Measurements from ENCODE around the gene MRPL55.

The MRPL55 gene

DNA sequence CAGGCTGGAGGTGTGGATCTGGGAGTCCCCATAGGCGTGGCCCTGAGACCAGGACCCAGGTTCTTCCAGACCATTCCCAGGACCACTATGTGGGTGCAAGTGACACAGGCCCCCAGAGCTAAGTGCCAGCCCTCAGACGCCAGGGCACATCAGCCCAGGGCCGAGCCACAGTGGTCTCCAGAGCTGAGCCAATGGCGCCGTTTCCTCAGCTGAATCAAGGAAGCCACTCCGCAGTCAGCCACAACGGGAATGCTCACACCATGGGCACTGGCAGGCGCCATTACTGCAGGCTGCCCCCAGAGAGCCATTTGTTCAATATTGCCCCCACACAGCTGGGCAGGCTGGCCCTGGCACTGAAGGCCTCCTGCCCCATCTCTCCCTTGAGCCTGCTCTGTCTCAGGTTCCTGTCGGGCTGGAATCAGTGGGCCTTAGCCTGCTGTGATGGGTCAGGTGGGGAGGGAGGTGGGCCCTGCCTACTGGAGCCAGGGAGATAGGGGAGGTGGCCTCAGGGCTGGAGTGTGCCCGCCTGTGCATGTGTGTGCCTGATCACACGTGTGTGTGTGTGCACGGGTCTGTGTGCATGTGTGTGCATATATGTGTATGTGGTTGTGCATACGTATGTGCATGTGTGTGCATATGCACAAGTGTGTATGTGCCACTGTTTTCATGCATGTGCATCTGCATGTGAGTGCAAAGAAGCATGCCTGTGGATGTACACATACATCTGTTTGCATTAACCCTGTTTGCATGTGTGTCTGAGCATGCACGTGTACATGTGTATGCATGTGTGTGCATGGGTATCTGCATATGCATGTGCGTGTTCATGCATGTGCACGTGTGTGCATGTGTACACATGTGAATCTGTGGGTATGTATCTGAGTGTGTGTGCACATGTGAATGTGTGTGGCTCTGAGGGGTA is 46.8 kb upstream of the MRPL55 start:
- TF ChIP-seq EP300 (IDR thresholded peaks at IDR 0.05; ENCODE audit: borderline replicate concordance) (no peak), FOXM1 (IDR thresholded peaks at IDR 0.05; ENCODE audit: borderline replicate concordance, low read depth) (no peak), CEBPB (IDR thresholded peaks at IDR 0.05) (no peak), CREB1 (IDR thresholded peaks at IDR 0.05; ENCODE audit: low read depth) (no peak), TAF1 (IDR thresholded peaks at IDR 0.05; ENCODE audit: low read depth) (no peak), MAX (IDR thresholded peaks at IDR 0.05) (no peak), YY1 (IDR thresholded peaks at IDR 0.05; ENCODE audit: low read depth) (no peak), TCF12 (IDR thresholded peaks at IDR 0.05; ENCODE audit: low read depth) (no peak), EGR1 (IDR thresholded peaks at IDR 0.05) (no peak), REST (IDR thresholded peaks at IDR 0.05; ENCODE audit: low read depth) (no peak), USF1 (IDR thresholded peaks at IDR 0.05) (no peak), NFIC (IDR thresholded peaks at IDR 0.05) (no peak; the same call in 1 of the 2 replicates), TEAD4 (IDR thresholded peaks at IDR 0.05) (no peak), ZBTB7A (IDR thresholded peaks at IDR 0.05; ENCODE audit: low read depth) (no peak; the same call in 1 of the 2 replicates), RAD21 (IDR thresholded peaks at IDR 0.05; ENCODE audit: low read depth) (no peak)

DNA sequence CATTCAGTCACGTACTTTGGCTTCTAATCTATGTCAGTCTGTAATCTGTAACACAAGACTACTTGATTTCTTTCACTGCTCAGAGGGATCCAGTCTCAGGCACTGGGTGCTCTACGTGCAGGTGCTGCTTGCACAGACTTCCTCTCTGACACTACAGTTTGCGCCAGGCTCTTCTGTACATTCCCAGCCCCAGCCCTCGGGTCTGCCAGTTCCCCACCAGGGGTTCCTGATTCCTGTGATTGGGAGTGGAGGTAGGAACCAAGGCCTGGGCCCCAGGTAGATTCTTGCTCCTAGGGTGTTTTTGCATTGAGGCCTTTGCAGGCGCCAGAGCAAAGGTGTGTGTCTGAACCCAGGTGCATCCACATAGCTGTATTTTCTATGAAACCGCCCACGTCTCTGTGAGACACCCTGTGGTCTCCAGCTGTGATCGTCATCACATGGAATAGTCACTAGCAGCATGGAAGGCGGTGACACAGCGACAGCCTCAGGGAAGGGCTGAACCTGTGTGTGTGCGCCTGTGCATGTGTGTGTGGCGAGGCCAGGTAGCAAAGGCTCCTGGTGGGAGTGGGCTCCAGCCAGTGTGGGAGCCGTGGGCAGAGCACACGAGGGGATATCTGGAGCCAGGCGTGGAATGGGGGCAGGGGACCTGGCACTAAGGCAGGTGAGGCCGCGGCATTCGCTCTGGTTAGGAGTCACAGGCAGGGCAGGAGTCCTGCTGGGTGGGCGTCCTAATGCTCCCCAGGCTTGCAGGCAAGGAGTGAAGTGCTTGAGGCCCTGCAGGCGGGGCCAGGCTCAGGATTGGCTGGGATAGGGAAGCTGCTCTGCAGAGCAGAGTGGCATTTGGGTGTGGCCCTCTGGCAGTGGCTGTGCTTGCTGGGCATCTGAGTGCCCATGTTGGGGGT is 45.8 kb upstream of the MRPL55 start:
- TF ChIP-seq RAD21 (IDR thresholded peaks at IDR 0.05; ENCODE audit: low read depth) (no peak), CEBPB (IDR thresholded peaks at IDR 0.05) (no peak), NFIC (IDR thresholded peaks at IDR 0.05) (peak; percentile 50; the same call in 1 of the 2 replicates), USF1 (IDR thresholded peaks at IDR 0.05) (no peak), EGR1 (IDR thresholded peaks at IDR 0.05) (peak; percentile 81), FOXM1 (IDR thresholded peaks at IDR 0.05; ENCODE audit: borderline replicate concordance, low read depth) (no peak), TAF1 (IDR thresholded peaks at IDR 0.05; ENCODE audit: low read depth) (no peak), YY1 (IDR thresholded peaks at IDR 0.05; ENCODE audit: low read depth) (no peak), CREB1 (IDR thresholded peaks at IDR 0.05; ENCODE audit: low read depth) (no peak), TCF12 (IDR thresholded peaks at IDR 0.05; ENCODE audit: low read depth) (peak; percentile 73), MAX (IDR thresholded peaks at IDR 0.05) (peak; percentile 78), REST (IDR thresholded peaks at IDR 0.05; ENCODE audit: low read depth) (no peak), ZBTB7A (IDR thresholded peaks at IDR 0.05; ENCODE audit: low read depth) (peak; percentile 75), TEAD4 (IDR thresholded peaks at IDR 0.05) (no peak; the same call in 1 of the 2 replicates), EP300 (IDR thresholded peaks at IDR 0.05; ENCODE audit: borderline replicate concordance) (peak; percentile 56; the same call in 1 of the 2 replicates)

GRCh38 chr1:228154021-228154669 is 45.0 kb upstream of the MRPL55 start:
- TF ChIP-seq CEBPB (IDR thresholded peaks at IDR 0.05) (no peak), NFIC (IDR thresholded peaks at IDR 0.05) (no peak), FOXM1 (IDR thresholded peaks at IDR 0.05; ENCODE audit: borderline replicate concordance, low read depth) (no peak), YY1 (IDR thresholded peaks at IDR 0.05; ENCODE audit: low read depth) (no peak), REST (IDR thresholded peaks at IDR 0.05; ENCODE audit: low read depth) (no peak), TCF12 (IDR thresholded peaks at IDR 0.05; ENCODE audit: low read depth) (no peak), USF1 (IDR thresholded peaks at IDR 0.05) (no peak), TAF1 (IDR thresholded peaks at IDR 0.05; ENCODE audit: low read depth) (no peak), RAD21 (IDR thresholded peaks at IDR 0.05; ENCODE audit: low read depth) (no peak), EP300 (IDR thresholded peaks at IDR 0.05; ENCODE audit: borderline replicate concordance) (no peak), MAX (IDR thresholded peaks at IDR 0.05) (no peak), TEAD4 (IDR thresholded peaks at IDR 0.05) (no peak), CREB1 (IDR thresholded peaks at IDR 0.05; ENCODE audit: low read depth) (no peak), ZBTB7A (IDR thresholded peaks at IDR 0.05; ENCODE audit: low read depth) (no peak), EGR1 (IDR thresholded peaks at IDR 0.05) (no peak)
